Activated effector memory CD4-positive, alpha-beta T cell treated with anti-CD3 and anti-CD28 coated beads, Interleukin-2, amount 50 U/mL, for 16 hours (primary cell): ENCODE measurements around the gene DBNDD2.

Experiments
- DNase-seq: peaks from one replicate; pipeline ENCODE4 v3.0.0-alpha.2; 2020

DBNDD2 gene

GRCh38 chr20:45419188-45420091, 11.4 kb downstream of the DBNDD2 start:
- DNase-seq, result no peak

GRCh38 chr20:45420125-45420524, 12.0 kb downstream of the DBNDD2 start:
- no peak for DNase-seq

GRCh38 chr20:45423700-45424099, 15.6 kb downstream of the DBNDD2 start:
- DNase-seq, result no peak

GRCh38 chr20:45425561-45425960, 17.5 kb downstream of the DBNDD2 start:
- DNase-seq, result no peak

GRCh38 chr20:45426320-45427016, 18.4 kb downstream of the DBNDD2 start:
- no peak for DNase-seq

- DNase-seq, result no peak
Observed at GRCh38 chr20:45427236-45428149, 19.4 kb downstream of the DBNDD2 start.

GRCh38 chr20:45429618-45430017, 21.5 kb downstream of the DBNDD2 start:
- DNase-seq, result no peak

GRCh38 chr20:45432294-45432693, 24.2 kb downstream of the DBNDD2 start:
- DNase-seq, result no peak

- no peak for DNase-seq
Observed at GRCh38 chr20:45433316-45433715, 25.2 kb downstream of the DBNDD2 start.

GRCh38 chr20:45433976-45434375, 25.9 kb downstream of the DBNDD2 start:
- DNase-seq, result no peak

GRCh38 chr20:45436732-45437485, 28.8 kb downstream of the DBNDD2 start:
- peak; percentile 95 for DNase-seq

GRCh38 chr20:45440424-45440823, 32.3 kb downstream of the DBNDD2 start:
- DNase-seq, result no peak

GRCh38 chr20:45440891-45441685, 33.0 kb downstream of the DBNDD2 start:
- no peak for DNase-seq

- DNase-seq, result no peak
Observed at GRCh38 chr20:45441746-45442145, 33.7 kb downstream of the DBNDD2 start.

- no peak for DNase-seq
Observed at GRCh38 chr20:45444050-45444449, 36.0 kb downstream of the DBNDD2 start.

GRCh38 chr20:45445805-45446562, 37.9 kb downstream of the DBNDD2 start:
- DNase-seq, result peak; percentile 69

GRCh38 chr20:45448270-45448669, 40.2 kb downstream of the DBNDD2 start:
- DNase-seq, result peak; percentile 45

GRCh38 chr20:45449528-45449927, 41.4 kb downstream of the DBNDD2 start:
- DNase-seq, result no peak

GRCh38 chr20:45450097-45450818, 42.2 kb downstream of the DBNDD2 start:
- DNase-seq, result no peak

- DNase-seq, result no peak
Observed at GRCh38 chr20:45452238-45452637, 44.1 kb downstream of the DBNDD2 start.
